ENCODE data around the gene NR4A1.
"Not testable (repeated sequence)": the region's sequence is repeated elsewhere in the genome, so short reads cannot be mapped to it uniquely, and the experiment has no call there.

The NR4A1 gene

DNA sequence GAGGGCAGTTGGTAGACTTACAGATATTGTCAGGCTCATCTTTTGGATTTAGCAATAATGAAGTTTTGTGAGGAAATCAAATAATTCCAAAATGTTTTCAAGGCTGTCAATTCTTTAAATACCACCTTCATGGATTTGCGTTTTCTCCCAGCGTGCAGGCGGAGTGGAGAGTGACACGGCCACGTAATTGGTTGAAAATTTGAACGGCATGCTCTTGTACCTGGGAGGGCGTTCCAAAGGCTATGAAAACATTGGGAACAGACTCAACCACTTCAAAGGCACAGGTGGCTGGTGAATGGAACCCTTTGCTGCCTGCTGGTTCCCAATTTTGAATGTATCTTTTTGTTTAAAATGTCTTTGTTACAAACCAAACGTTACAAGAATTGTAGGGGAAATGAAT lies 40.6 kb downstream of the NR4A1 start:
- TF ChIP-seq, protein P1, sequence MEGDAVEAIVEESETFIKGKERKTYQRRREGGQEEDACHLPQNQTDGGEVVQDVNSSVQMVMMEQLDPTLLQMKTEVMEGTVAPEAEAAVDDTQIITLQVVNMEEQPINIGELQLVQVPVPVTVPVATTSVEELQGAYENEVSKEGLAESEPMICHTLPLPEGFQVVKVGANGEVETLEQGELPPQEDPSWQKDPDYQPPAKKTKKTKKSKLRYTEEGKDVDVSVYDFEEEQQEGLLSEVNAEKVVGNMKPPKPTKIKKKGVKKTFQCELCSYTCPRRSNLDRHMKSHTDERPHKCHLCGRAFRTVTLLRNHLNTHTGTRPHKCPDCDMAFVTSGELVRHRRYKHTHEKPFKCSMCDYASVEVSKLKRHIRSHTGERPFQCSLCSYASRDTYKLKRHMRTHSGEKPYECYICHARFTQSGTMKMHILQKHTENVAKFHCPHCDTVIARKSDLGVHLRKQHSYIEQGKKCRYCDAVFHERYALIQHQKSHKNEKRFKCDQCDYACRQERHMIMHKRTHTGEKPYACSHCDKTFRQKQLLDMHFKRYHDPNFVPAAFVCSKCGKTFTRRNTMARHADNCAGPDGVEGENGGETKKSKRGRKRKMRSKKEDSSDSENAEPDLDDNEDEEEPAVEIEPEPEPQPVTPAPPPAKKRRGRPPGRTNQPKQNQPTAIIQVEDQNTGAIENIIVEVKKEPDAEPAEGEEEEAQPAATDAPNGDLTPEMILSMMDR (IDR thresholded peaks at IDR 0.05; ENCODE audit: insufficient read depth, low read depth, low read length, missing control alignments), result no peak
- H3K4me3 ChIP-seq (ENCODE audit: low read depth, low read length), result no peak overlapping the region
- no peak for DNase-seq (ENCODE audit: low read depth)

DNA sequence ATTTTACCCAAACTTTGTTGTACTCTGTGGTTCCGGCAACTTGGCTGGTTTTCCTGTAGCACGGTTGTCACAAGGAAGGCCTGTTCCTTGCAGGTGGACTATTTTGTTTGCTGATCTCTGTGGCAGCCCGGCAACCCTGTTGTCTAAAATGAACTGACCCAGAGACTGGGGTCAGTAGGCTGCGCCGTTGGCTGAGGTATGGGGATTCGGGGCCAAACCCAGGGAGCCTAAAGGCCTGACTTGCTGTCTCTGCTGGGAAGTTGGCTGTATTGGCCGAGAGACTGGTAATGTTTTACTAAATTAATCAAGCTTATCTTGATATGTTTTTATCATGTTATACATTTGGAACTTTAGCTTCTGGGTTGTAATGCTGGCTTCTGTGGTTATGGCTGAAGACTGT lies 42.1 kb downstream of the NR4A1 start:
- TF ChIP-seq, protein P1 (IDR thresholded peaks at IDR 0.05; ENCODE audit: insufficient read depth, low read depth, low read length, missing control alignments), result no peak
- DNase-seq (ENCODE audit: low read depth), result no peak
- no peak overlapping the region for H3K4me3 ChIP-seq (ENCODE audit: low read depth, low read length)

DNA sequence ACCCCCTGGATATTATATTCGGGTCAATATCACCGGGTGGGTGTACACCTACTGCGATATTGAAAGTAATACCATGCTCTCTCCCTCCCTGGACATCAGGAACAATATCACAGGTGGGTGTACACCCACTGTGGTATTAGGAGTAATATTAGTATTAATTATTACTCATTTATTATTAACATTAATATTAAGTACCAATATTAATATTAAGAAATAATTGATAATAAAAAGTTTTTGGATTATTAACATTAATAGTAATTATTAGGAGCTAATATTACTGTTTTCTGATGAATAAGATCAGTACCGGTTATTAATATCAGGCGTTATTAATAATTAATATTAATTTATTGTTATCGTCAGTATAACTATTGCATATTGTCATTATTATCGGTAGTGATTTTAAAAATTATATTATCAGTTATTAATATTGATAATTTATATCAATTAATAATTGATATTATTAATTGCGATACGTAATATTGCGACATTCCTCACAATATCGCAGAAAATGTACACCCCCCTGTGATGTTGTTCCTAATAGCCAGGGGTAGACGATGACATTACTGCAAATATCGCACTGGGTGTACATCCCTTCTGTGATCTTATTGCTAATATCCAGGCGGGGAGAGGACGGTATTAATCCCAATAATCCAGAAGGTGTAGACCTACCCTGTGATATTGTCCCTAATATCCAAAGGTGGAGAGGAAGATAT lies 45.2 kb downstream of the NR4A1 start:
- H3K4me3 ChIP-seq (ENCODE audit: low read depth, low read length), result no peak overlapping the region
- no peak for DNase-seq (ENCODE audit: low read depth)
- TF ChIP-seq, protein P1 (IDR thresholded peaks at IDR 0.05; ENCODE audit: insufficient read depth, low read depth, low read length, missing control alignments), result no peak

DNA sequence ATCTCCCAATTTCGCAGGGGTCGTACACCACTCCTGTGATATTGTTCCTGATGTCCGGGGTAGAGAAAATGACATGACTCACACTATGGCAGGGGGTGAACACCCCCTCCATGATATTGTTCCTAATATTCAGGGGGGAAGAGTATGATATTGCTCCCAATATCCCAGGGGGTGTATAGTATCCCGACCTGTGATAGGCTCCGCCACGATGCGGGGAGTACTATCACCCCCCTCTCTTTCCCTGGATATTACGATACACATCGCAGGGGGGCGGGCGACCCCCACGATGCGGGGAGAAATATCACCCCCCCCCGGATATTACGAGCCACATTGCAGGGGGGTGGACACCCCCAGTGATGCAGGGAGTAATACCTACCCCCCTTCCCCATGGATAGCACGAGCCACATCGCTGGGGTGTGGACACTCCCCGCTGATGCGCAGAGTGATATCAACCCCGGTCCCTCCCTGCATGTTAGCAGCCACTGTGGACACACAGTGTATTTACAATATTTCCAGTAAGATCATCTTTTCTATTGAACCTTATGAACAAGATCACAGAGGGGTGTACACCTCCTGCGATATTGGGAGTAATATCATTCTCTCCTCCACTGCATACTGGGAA lies 45.9 kb downstream of the NR4A1 start:
- TF ChIP-seq, protein P1 (IDR thresholded peaks at IDR 0.05; ENCODE audit: insufficient read depth, low read depth, low read length, missing control alignments), result no peak
- no peak overlapping the region for H3K4me3 ChIP-seq (ENCODE audit: low read depth, low read length)
- DNase-seq (ENCODE audit: low read depth), result no peak

DNA sequence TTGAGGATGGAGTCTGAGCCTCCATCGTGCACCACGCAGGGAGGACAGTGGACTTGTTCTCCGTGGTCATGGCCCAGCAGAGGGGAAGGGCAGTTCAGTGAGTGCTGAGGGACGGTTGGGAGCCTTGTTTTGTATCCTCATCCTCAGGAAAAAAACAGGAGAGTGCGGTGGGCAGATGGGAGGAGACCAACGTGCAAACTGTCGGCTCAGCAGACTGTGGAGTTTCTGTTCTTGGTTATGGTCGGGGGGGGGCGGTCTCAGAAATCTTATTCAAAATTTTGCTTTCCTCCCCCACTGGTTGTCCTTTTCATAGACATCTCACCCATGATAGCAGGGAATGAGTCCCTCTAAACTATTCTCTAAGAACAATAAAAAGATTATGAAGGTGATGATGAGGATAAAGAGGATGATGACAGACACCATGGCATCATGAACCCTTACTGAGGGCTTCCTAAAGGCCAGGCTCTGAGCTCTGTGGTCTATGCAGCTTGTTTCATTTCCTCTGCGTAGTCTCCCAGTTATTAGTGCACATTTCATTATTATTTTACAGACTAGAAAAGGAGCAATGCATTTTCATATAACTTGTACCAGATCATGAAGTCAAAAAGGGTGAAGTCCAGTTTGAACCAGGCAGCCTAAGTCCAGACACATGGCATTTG lies 53.3 kb downstream of the NR4A1 start:
- not testable (repeated sequence) for H3K4me3 ChIP-seq (ENCODE audit: low read depth, low read length)
- peak; percentile 40 for DNase-seq (ENCODE audit: low read depth)
